B cell (primary cell): ENCODE data around the gene TRIM56. TPM values are rescaled to one million over a fixed set of nuclear protein-coding genes. Genes with fewer than 3 reads are reported as not detected.

Experiments used
- ATAC-seq: fragments of 200-7000 bp; cut with Tn5 transposase; one replicate; pipeline ENCODE4 v1.10.0; 2021; ENCODE audit warnings: low read depth, mild to moderate bottlenecking, moderate number of reproducible peaks, moderate library complexity
- CTCF ChIA-PET: fragments of 350-600 bp; sonication (Branson Sonifier 250); formaldehyde crosslinking; loops from one replicate; lab custom pipeline; 2021; ENCODE audit warnings: antibody characterized with exemption, inconsistent platforms; lab: Charles Lee
- POLR2A ChIA-PET: fragments of 350-600 bp; sonication (Branson Sonifier 250); formaldehyde crosslinking; loops from one replicate; lab custom pipeline; 2021; ENCODE audit warnings: antibody characterized with exemption; lab: Charles Lee
- DNase-seq: peaks from one replicate; pipeline ENCODE4 v3.0.0; 2013
- H2AFZ ChIP-seq: 2 replicates; pipeline ENCODE4 v1.6.1; 2012; ENCODE audit warnings: mild to moderate bottlenecking, low read depth, low read length; ENCODE audit not compliant: insufficient read depth, poor library complexity, severe bottlenecking
- H3K27ac ChIP-seq, 2 donors: 1 replicate in 1 of 2; 2 replicates in 1 of 2; pipeline ENCODE4 v1.5.1; 2012 to 2013; ENCODE audit warnings: low read length in 2 of 2, mild to moderate bottlenecking in 2 of 2, moderate library complexity in 1 of 2
- H3K27me3 ChIP-seq, 4 experiments: fragments of 200-600 bp in 1 of 4; sonication (generic) in 1 of 4; replicated peaks in 1 of 4; 1 replicate in 2 of 4; 2 replicates in 2 of 4; pipeline versions ENCODE4 v1.6.1 to v1.7.0; 2013 to 2016; ENCODE audit warnings: low read length in 3 of 4, mild to moderate bottlenecking in 2 of 4, mixed read lengths in 1 of 4, moderate library complexity in 1 of 4; ENCODE audit not compliant: insufficient read depth in 4 of 4, control insufficient read depth in 3 of 4; ENCODE audit errors: control extremely low read depth in 1 of 4
- H3K36me3 ChIP-seq, 2 experiments: replicated peaks in 1 of 2; 1 replicate in 1 of 2; 2 replicates in 1 of 2; pipeline versions ENCODE4 v1.6.1 to v1.7.1; 2013; ENCODE audit warnings: low read length in 1 of 2; ENCODE audit not compliant: insufficient read depth in 2 of 2, control insufficient read depth in 1 of 2; ENCODE audit errors: control extremely low read depth in 1 of 2, extremely low read depth in 1 of 2
- H3K4me1 ChIP-seq, 2 donors: fragments of 200-600 bp in 1 of 2; sonication (generic) in 1 of 2; 1 replicate in 1 of 2; 2 replicates in 1 of 2; pipeline versions ENCODE4 v1.5.1 to v1.6.1; 2013 to 2017; ENCODE audit warnings: low read length in 2 of 2; ENCODE audit not compliant: control insufficient read depth in 2 of 2, insufficient read depth in 2 of 2
- H3K4me2 ChIP-seq: replicated peaks from 2 replicates; pipeline ENCODE3; 2012; ENCODE audit warnings: mild to moderate bottlenecking, low read depth, low read length; ENCODE audit not compliant: poor library complexity, severe bottlenecking
- H3K4me3 ChIP-seq, 5 experiments: fragments of 200-600 bp in 1 of 5; sonication (generic) in 1 of 5; 1 replicate in 3 of 5; 2 replicates in 2 of 5; pipeline versions ENCODE4 v1.5.1 to v1.7.0; 2011 to 2016; ENCODE audit warnings: low read length in 4 of 5, mild to moderate bottlenecking in 4 of 5, low read depth in 2 of 5, control low read depth in 1 of 5, moderate library complexity in 1 of 5; ENCODE audit not compliant: insufficient read depth in 1 of 5; ENCODE audit errors: control extremely low read depth in 1 of 5, extremely low read depth in 1 of 5
- H3K79me2 ChIP-seq: fragments of 200-600 bp; sonication (generic); one replicate; pipeline ENCODE4 v1.6.0; 2016; ENCODE audit warnings: low read length; ENCODE audit not compliant: control insufficient read depth, insufficient read depth
- H3K9ac ChIP-seq: fragments of 200-600 bp; sonication (generic); 2 replicates; pipeline ENCODE4 v1.6.1; 2017; ENCODE audit warnings: mild to moderate bottlenecking, low read length, moderate library complexity
- H3K9me3 ChIP-seq, 3 donors: one replicate each; pipeline versions ENCODE4 v1.6.1 to v1.7.1; 2013; ENCODE audit warnings: low read length in 2 of 3; ENCODE audit not compliant: control insufficient read depth in 2 of 3, insufficient read depth in 1 of 3; ENCODE audit errors: control extremely low read depth in 1 of 3
- H4K20me1 ChIP-seq: 2 replicates; pipeline ENCODE4 v1.6.0; 2012; ENCODE audit warnings: mild to moderate bottlenecking, low read length; ENCODE audit not compliant: insufficient read depth, control insufficient read depth, poor library complexity, severe bottlenecking
- H3K27ac Mint-ChIP-seq: one replicate; pipeline ENCODE4 v1.8.0; 2021; ENCODE audit warnings: mixed read lengths
- H3K27me3 Mint-ChIP-seq: one replicate; pipeline ENCODE4 v1.8.0; 2021; ENCODE audit warnings: mixed read lengths
- H3K4me1 Mint-ChIP-seq: one replicate; pipeline ENCODE4 v1.8.0; 2021; ENCODE audit warnings: mixed read lengths
- H3K4me3 Mint-ChIP-seq: one replicate; pipeline ENCODE4 v1.8.0; 2021; ENCODE audit warnings: mixed read lengths
- H3K9me3 Mint-ChIP-seq: one replicate; pipeline ENCODE4 v1.8.0; 2022; ENCODE audit warnings: mixed read lengths; ENCODE audit not compliant: insufficient read depth
- EZH2 ChIP-seq: IDR thresholded peaks from 2 replicates; pipeline ENCODE4 v1.6.1; 2012; ENCODE audit warnings: borderline replicate concordance, low read depth, mild to moderate bottlenecking, moderate library complexity, low read length; ENCODE audit not compliant: insufficient read depth, poor library complexity, severe bottlenecking
- WGBS: methylation state at CpG from one replicate; pipeline ENCODE4 v1.1.5; 2013; ENCODE audit warnings: missing lambda C conversion rate; ENCODE audit not compliant: insufficient coverage; 5-methylcytosine and 5-hydroxymethylcytosine counted together
- intact Hi-C: fragments of 100-400 bp; cut with micrococcal nuclease; formaldehyde crosslinking; loops from one replicate; pipeline ENCODE4 v1.10.0; 2022
- polyA plus RNA-seq: library from polyadenylated mRNA; depleted of rRNA; stranded (reverse); fragments of >200 nt; gene quantifications from 2 replicates; pipeline ENCODE4 v1.2.3, GENCODE V29; 2012
- total RNA-seq, 2 donors: library from RNA; stranded (reverse); fragments of 120-200 nt in 1 of 2; gene quantifications; 1 replicate in 1 of 2; 2 replicates in 1 of 2; pipeline versions ENCODE4 v1.2.3 to v1.2.4, GENCODE V29; 2013 to 2022
- TF ChIP-seq, protein P1 (sequence below): fragments of 200-600 bp; IDR thresholded peaks from one replicate; pipeline ENCODE4 v1.8.0; 2022; ENCODE audit warnings: antibody characterized with exemption, mild to moderate bottlenecking

TRIM56 gene
- total and polyA plus RNA-seq, 2 donors (not counting 1 experiment from before 2014, with no cell fraction given) = 8.4 to 85.7 TPM

DNA sequence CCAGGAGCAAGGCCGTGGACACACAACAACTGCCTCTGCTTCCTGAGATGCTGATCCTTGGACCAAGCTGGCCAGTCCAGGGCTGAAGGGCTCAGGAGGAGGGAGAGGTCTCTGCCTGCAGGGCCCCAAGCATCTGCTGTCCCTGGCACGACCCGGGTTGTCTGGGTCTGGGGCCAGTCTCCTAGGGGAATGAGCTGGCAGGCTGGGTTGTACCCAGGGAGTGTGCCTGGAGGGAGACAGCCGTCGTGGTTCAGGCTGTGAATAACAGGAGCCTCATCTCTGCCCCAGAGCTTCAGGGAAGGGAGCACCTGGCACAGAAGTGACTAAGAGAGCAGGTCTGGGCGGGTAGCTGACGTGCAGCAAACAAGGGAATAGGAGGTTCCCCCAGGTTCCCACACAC, 23.7 kb downstream of the TRIM56 start:
- TF ChIP-seq, protein P1, sequence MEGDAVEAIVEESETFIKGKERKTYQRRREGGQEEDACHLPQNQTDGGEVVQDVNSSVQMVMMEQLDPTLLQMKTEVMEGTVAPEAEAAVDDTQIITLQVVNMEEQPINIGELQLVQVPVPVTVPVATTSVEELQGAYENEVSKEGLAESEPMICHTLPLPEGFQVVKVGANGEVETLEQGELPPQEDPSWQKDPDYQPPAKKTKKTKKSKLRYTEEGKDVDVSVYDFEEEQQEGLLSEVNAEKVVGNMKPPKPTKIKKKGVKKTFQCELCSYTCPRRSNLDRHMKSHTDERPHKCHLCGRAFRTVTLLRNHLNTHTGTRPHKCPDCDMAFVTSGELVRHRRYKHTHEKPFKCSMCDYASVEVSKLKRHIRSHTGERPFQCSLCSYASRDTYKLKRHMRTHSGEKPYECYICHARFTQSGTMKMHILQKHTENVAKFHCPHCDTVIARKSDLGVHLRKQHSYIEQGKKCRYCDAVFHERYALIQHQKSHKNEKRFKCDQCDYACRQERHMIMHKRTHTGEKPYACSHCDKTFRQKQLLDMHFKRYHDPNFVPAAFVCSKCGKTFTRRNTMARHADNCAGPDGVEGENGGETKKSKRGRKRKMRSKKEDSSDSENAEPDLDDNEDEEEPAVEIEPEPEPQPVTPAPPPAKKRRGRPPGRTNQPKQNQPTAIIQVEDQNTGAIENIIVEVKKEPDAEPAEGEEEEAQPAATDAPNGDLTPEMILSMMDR = no peak
- TF ChIP-seq EZH2 = no peak
- no peak overlapping the region for H3K27ac Mint-ChIP-seq
- Histone ChIP-seq H3K27ac (no peak overlapping the region), H3K27me3 (peaks cover 0 to 9% (median 0%) of the 10 kb centered on the region in 4 experiments), H3K4me1 (no peaks in the 10 kb centered on the region), H4K20me1 (no peaks in the 10 kb centered on the region), H3K9me3 (peaks cover 0 to 3% (median 0%) of the 10 kb centered on the region in 3 donors), H2AFZ (no peak overlapping the region), H3K9ac (no peak overlapping the region), H3K79me2 (no peaks in the 10 kb centered on the region), H3K36me3 (no peaks in the 10 kb centered on the region), H3K4me2 (no peak overlapping the region), H3K4me3 (no peak overlapping the region)
- no peak for DNase-seq
- intact Hi-C loops = no loop called here
- no peaks in the 10 kb centered on the region for H3K9me3 Mint-ChIP-seq
- no peak for ATAC-seq
- ChIA-PET POLR2A (no interaction called here), CTCF (interaction anchor here (0.6 kb wide), 1 partner anchor 36 kb away, joined by 4 read pairs; no protein-coding TSS in a partner anchor)
- H3K4me3 Mint-ChIP-seq = no peak overlapping the region
- H3K4me1 Mint-ChIP-seq = no peaks in the 10 kb centered on the region
- 81% methylated on average over 7 of the region's 7 CpGs for WGBS
- peaks cover 25% of the 10 kb centered on the region for H3K27me3 Mint-ChIP-seq

DNA sequence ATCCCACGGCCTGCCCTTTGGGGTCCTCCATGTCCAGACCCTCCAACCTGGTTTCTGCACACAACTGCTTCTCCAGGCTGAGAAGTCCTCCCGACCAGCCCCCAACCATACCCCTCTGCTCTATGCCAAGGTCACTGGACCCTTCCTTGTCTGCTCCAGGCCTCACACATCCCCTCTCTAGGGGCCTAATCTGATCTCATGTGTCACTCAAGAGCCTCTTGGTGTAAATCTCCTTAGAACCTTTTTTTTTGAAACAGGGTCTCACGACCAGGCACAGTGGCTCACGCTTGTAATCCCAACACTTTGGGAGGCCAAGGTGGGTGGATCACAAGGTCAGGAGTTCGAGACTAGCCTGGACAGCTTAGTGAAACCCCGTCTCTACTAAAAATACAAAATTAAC, 24.1 kb downstream of the TRIM56 start:
- 88% methylated on average over 5 of the region's 6 CpGs for WGBS
- DNase-seq (no peak), ATAC-seq (no peak)
- no peak overlapping the region for H2AFZ ChIP-seq
- H3K79me2 ChIP-seq = no peaks in the 10 kb centered on the region
- H4K20me1 ChIP-seq = no peaks in the 10 kb centered on the region
- intact Hi-C loops = no loop called here
- H3K4me2 ChIP-seq = no peak overlapping the region
- peaks cover 0 to 6% (median 0%) of the 10 kb centered on the region in 4 experiments for H3K27me3 ChIP-seq
- Mint-ChIP-seq H3K4me1 (no peaks in the 10 kb centered on the region), H3K9me3 (no peaks in the 10 kb centered on the region), H3K27ac (no peak overlapping the region), H3K27me3 (peaks cover 21% of the 10 kb centered on the region), H3K4me3 (no peak overlapping the region)
- TF ChIP-seq EZH2 = no peak
- TF ChIP-seq, protein P1 = no peak
- ChIA-PET POLR2A (no interaction called here), CTCF (interaction anchor here (0.6 kb wide), 1 partner anchor 36 kb away, joined by 4 read pairs; no protein-coding TSS in a partner anchor)
- H3K9ac ChIP-seq = no peak overlapping the region
- no peaks in the 10 kb centered on the region for H3K36me3 ChIP-seq
- no peak overlapping the region for H3K4me3 ChIP-seq
- peaks cover 0 to 3% (median 0%) of the 10 kb centered on the region in 3 donors for H3K9me3 ChIP-seq
- H3K4me1 ChIP-seq = no peaks in the 10 kb centered on the region
- no peak overlapping the region for H3K27ac ChIP-seq
